Small intestine (tissue), 7 donors: ENCODE measurements around the gene CHML. TPM values are rescaled to one million over a fixed set of nuclear protein-coding genes. Genes with fewer than 3 reads are reported as not detected.
A peak's percentile ranks its signal among the peaks of the same experiment; 100 is the strongest.

Experiments
- DNase-seq, 2 donors: peaks; one replicate each; pipeline versions ENCODE4 v3.0.0 to v3.0.0-alpha.2; 2013
- FAIRE-seq: peaks from 2 replicates; lab custom pipeline; 2012; peaks lifted over from hg19 to GRCh38; lab: Jason Lieb, UNC
- H3K27ac ChIP-seq, 3 donors: one replicate each; pipeline ENCODE4 v1.5.1; 2013; ENCODE audit warnings: low read length in 2 of 3, mild to moderate bottlenecking in 2 of 3, control low read depth in 1 of 3, inconsistent platforms in 1 of 3, low read depth in 1 of 3, moderate library complexity in 1 of 3
- H3K27me3 ChIP-seq, 3 donors: one replicate each; pipeline ENCODE4 v1.6.1; 2013; ENCODE audit warnings: low read length in 3 of 3, inconsistent platforms in 1 of 3; ENCODE audit not compliant: control insufficient read depth in 3 of 3, insufficient read depth in 3 of 3
- H3K36me3 ChIP-seq, 3 donors: one replicate each; pipeline ENCODE4 v1.6.1; 2013; ENCODE audit warnings: low read length in 3 of 3, inconsistent platforms in 1 of 3, low read depth in 1 of 3, mild to moderate bottlenecking in 1 of 3, moderate library complexity in 1 of 3; ENCODE audit not compliant: control insufficient read depth in 3 of 3, insufficient read depth in 2 of 3
- H3K4me1 ChIP-seq, 3 donors: one replicate each; pipeline ENCODE4 v1.6.1; 2013; ENCODE audit warnings: low read length in 2 of 3, inconsistent platforms in 1 of 3, low read depth in 1 of 3, mild to moderate bottlenecking in 1 of 3, moderate library complexity in 1 of 3; ENCODE audit not compliant: control insufficient read depth in 3 of 3, insufficient read depth in 2 of 3
- H3K4me3 ChIP-seq, 3 donors: one replicate each; pipeline ENCODE4 v1.5.1; 2013; ENCODE audit warnings: low read length in 3 of 3, control low read depth in 1 of 3, inconsistent platforms in 1 of 3, low read depth in 1 of 3, mild to moderate bottlenecking in 1 of 3, moderate library complexity in 1 of 3
- H3K9me3 ChIP-seq, 2 donors: one replicate each; pipeline ENCODE4 v1.6.1; 2013; ENCODE audit warnings: low read depth in 1 of 2, low read length in 1 of 2; ENCODE audit not compliant: control insufficient read depth in 2 of 2, insufficient read depth in 1 of 2
- WGBS, 3 donors: extraction: QIAGEN DNeasy Blood & Tissue Kit; methylation state at CpG; one replicate each; pipeline ENCODE4 v1.1.7; 2013; 5-methylcytosine and 5-hydroxymethylcytosine counted together
- polyA plus RNA-seq, 4 donors: library from polyadenylated mRNA; stranded (reverse) in 3 of 4; unstranded in 1 of 4; fragments of 200-250 nt in 3 of 4; fragments of 120-200 nt in 1 of 4; gene quantifications; one replicate each; pipeline versions ENCODE4 v1.2.1 to v1.2.3, GENCODE V29; 2013
- donor health status: healthy with polysubstance abuse.
- donor health status: control.
- donor health status: control.
- donor health status: Bipolar disorder and iron deficiency.
- donor health status: healthy.

CHML gene
- polyA plus RNA-seq, 4 donors = 1.3 to 16.0 (median 2.2) TPM

GRCh38 chr1:241627453-241628259 is 12.5 kb downstream of the CHML start:
- no peak overlapping the region for H3K4me3 ChIP-seq
- WGBS, 3 donors = 36 to 49% (median 38%) methylated on average over 9 of the region's 9 CpGs
- FAIRE-seq (no peak), DNase-seq (peak; percentile 42 to 64)
- peaks cover 0 to 4% (median 0%) of the 10 kb centered on the region in 3 donors for H3K4me1 ChIP-seq
- no peak overlapping the region for H3K27ac ChIP-seq
- no peaks in the 10 kb centered on the region for H3K27me3 ChIP-seq
- H3K36me3 ChIP-seq = peaks cover 0 to 2% (median 0%) of the 10 kb centered on the region in 3 donors
- H3K9me3 ChIP-seq = no peaks in the 10 kb centered on the region

- no peaks in the 10 kb centered on the region for H3K9me3 ChIP-seq
- H3K4me1 ChIP-seq = peaks cover 0 to 4% (median 0%) of the 10 kb centered on the region in 3 donors
- H3K27me3 ChIP-seq = no peaks in the 10 kb centered on the region
- H3K4me3 ChIP-seq = no peak overlapping the region
- DNase-seq = peak in 1 of 2 donors; percentile 82
- H3K27ac ChIP-seq = no peak overlapping the region
- WGBS, 3 donors = 23 to 71% (median 44%) methylated on average over 2 of the region's 2 CpGs
- no peak for FAIRE-seq
- H3K36me3 ChIP-seq = peaks cover 0 to 2% (median 0%) of the 10 kb centered on the region in 3 donors
These were observed 15.2 kb downstream of the CHML start for GRCh38 chr1:241624935-241625334.

GRCh38 chr1:241622669-241623068 is 17.5 kb downstream of the CHML start:
- WGBS, 3 donors = 85 to 96% (median 95%) methylated on average over 5 of the region's 5 CpGs
- H3K36me3 ChIP-seq = no peaks in the 10 kb centered on the region
- H3K4me1 ChIP-seq = peaks cover 0 to 4% (median 0%) of the 10 kb centered on the region in 3 donors
- H3K27ac ChIP-seq = no peak overlapping the region
- H3K27me3 ChIP-seq = no peaks in the 10 kb centered on the region
- no peak overlapping the region for H3K4me3 ChIP-seq
- DNase-seq (no peak), FAIRE-seq (no peak)
- no peaks in the 10 kb centered on the region for H3K9me3 ChIP-seq

- Histone ChIP-seq H3K9me3 (no peaks in the 10 kb centered on the region), H3K27me3 (no peaks in the 10 kb centered on the region), H3K4me1 (peaks cover 0 to 7% (median 0%) of the 10 kb centered on the region in 3 donors), H3K36me3 (no peaks in the 10 kb centered on the region), H3K27ac (no peak overlapping the region), H3K4me3 (no peak overlapping the region)
- WGBS, 3 donors = 92 to 94% (median 93%) methylated on average over 7 of the region's 7 CpGs
- FAIRE-seq (no peak), DNase-seq (no peak)
These were observed 22.7 kb downstream of the CHML start for GRCh38 chr1:241617426-241617825.

DNA sequence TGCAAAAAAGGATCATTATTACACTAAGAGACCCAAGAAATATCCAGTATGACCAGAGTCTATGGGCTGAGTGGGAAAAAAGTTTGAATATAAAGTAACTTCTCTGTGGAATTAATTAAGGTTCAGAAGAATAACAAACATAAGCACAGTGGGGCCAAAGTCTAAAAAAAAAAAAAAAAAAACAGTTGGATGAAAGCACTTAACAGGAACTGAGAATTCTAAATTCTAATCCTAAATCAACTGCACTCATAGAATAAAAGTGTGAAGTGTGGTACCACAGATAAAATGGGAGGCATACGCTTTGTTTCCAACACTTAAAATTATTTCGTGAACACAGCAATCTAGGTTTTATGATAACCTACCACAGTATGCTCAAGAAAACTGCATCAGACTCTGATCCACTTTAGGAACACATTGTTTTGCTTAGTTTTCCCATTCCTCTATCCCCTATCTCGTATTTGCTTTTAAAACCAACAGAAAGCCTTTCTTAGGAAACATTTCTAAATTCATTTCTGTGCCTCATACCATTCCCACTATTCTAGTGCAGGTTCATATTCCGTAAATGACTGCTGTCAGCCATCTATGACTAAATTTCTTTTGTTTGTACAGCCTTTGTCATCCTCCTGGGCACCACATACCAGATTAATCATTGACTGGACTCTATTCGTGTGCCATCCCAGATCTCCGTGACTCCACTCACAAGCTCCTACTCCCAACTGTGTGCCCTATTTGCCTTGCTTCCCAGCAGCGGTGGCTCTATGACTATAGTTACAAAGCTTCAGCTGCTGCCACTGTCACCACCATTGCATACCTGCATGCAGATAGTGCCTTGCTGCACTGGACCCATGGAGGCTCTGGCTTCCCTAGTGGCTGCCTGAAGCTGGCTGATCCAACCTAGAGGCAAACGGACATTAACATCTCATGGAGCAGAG is 24.9 kb downstream of the CHML start:
- Histone ChIP-seq H3K4me3 (no peak overlapping the region), H3K27ac (no peak overlapping the region), H3K36me3 (no peaks in the 10 kb centered on the region), H3K4me1 (peaks cover 0 to 7% (median 2%) of the 10 kb centered on the region in 3 donors), H3K27me3 (no peaks in the 10 kb centered on the region), H3K9me3 (no peaks in the 10 kb centered on the region)
- 22 to 64% (median 39%) methylated on average over 8 of the region's 8 CpGs for WGBS, 3 donors
- no peak for FAIRE-seq
- DNase-seq = peak; percentile 46 to 65

DNA sequence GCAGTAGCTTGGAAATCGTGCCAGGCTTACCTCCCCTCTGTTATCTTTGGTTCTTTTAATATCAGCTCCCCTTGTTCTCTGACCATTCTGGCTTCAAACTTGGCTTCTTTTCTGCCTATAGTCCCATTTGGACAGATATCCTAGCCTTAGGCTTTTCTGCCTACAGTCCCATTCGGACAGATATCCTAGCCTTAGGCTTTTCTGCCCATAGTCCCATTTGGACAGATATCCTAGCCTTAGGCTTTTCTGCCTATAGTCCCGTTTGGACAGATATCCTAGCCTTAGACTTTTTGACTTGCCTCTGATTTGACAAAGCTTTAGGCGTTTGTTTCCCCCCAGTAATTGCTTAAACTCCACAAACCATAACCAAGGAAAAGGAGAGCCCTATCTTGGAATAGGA is 25.6 kb downstream of the CHML start:
- WGBS, 3 donors = 43 to 70% (median 63%) methylated on average over 4 of the region's 4 CpGs
- H3K4me3 ChIP-seq = no peak overlapping the region
- H3K4me1 ChIP-seq = peaks cover 0 to 7% (median 2%) of the 10 kb centered on the region in 3 donors
- H3K36me3 ChIP-seq = no peaks in the 10 kb centered on the region
- no peak overlapping the region for H3K27ac ChIP-seq
- no peaks in the 10 kb centered on the region for H3K27me3 ChIP-seq
- FAIRE-seq (no peak), DNase-seq (no peak)
- no peaks in the 10 kb centered on the region for H3K9me3 ChIP-seq

- Histone ChIP-seq H3K4me3 (no peak overlapping the region), H3K9me3 (no peaks in the 10 kb centered on the region), H3K4me1 (peaks cover 0 to 7% (median 2%) of the 10 kb centered on the region in 3 donors), H3K27me3 (no peaks in the 10 kb centered on the region), H3K36me3 (no peaks in the 10 kb centered on the region), H3K27ac (no peak overlapping the region)
- no peak for FAIRE-seq
- no peak for DNase-seq
- WGBS, 3 donors = 83 to 88% (median 88%) methylated on average over 4 of the region's 4 CpGs
These were observed 26.0 kb downstream of the CHML start for GRCh38 chr1:241614144-241614543.
